Measurements from ENCODE around the gene ZFPM1.

ZFPM1 gene

DNA sequence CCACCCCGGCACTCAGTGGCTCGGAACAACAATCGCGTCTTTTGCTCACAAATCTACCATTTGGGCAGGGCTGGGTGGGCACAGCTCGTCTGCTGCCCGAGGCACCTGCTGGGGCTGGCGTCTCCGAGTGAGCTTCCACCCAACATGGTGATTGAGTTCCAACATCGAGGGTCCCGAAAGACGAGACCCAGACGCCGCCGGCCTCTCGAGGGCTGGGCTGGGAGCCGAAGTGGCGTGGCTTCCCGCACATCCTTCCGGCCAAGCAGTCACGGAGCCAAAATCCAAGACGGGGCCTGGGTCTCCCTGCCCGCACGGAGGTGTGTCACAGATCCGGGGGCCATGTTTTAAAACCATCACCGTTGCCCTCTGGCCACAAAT, 7.5 kb upstream of the ZFPM1 start (continued):
- no peak for TF ChIP-seq PATZ1 (CRISPR knock-in tag; IDR thresholded peaks at IDR 0.05; ENCODE audit: borderline replicate concordance)

GRCh38 chr16:88446061-88446460, 7.0 kb upstream of the ZFPM1 start:
- ATAC-seq: no peak

GRCh38 chr16:88446736-88447135, 6.3 kb upstream of the ZFPM1 start:
- ATAC-seq: no peak
- TF ChIP-seq, protein P1, sequence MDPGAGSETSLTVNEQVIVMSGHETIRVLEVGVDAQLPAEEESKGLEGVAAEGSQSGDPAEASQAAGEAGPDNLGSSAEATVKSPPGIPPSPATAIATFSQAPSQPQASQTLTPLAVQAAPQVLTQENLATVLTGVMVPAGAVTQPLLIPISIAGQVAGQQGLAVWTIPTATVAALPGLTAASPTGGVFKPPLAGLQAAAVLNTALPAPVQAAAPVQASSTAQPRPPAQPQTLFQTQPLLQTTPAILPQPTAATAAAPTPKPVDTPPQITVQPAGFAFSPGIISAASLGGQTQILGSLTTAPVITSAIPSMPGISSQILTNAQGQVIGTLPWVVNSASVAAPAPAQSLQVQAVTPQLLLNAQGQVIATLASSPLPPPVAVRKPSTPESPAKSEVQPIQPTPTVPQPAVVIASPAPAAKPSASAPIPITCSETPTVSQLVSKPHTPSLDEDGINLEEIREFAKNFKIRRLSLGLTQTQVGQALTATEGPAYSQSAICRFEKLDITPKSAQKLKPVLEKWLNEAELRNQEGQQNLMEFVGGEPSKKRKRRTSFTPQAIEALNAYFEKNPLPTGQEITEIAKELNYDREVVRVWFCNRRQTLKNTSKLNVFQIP (CRISPR knock-in tag; IDR thresholded peaks at IDR 0.05; ENCODE audit: borderline replicate concordance, low read depth): no peak
- no peak for TF ChIP-seq GLIS3 (CRISPR knock-in tag; IDR thresholded peaks at IDR 0.05)

More at GRCh38 chr16:88446061-88446460, 7.0 kb upstream of the ZFPM1 start:
- TF ChIP-seq ZFP3 (CRISPR knock-in tag; IDR thresholded peaks at IDR 0.05) (no peak), ZNF8 (CRISPR knock-in tag; IDR thresholded peaks at IDR 0.05) (no peak), GLIS3 (CRISPR knock-in tag; IDR thresholded peaks at IDR 0.05) (no peak), TOX (CRISPR knock-in tag; IDR thresholded peaks at IDR 0.05; ENCODE audit: borderline replicate concordance) (no peak), BACH2 (CRISPR knock-in tag; IDR thresholded peaks at IDR 0.05; ENCODE audit: borderline replicate concordance) (no peak), RARB (CRISPR knock-in tag; IDR thresholded peaks at IDR 0.05) (no peak)

GRCh38 chr16:88447881-88448280, 5.2 kb upstream of the ZFPM1 start:
- TF ChIP-seq ZFP30 (CRISPR knock-in tag; IDR thresholded peaks at IDR 0.05) (no peak), BACH2 (CRISPR knock-in tag; IDR thresholded peaks at IDR 0.05; ENCODE audit: borderline replicate concordance) (no peak), ZNF565 (CRISPR knock-in tag; conservative IDR thresholded peaks at IDR 0.05; ENCODE audit: low read depth) (no peak), SNAI2 (CRISPR knock-in tag; IDR thresholded peaks at IDR 0.05) (no peak), TOX (CRISPR knock-in tag; IDR thresholded peaks at IDR 0.05; ENCODE audit: borderline replicate concordance) (no peak), ZNF70 (CRISPR knock-in tag; IDR thresholded peaks at IDR 0.05) (no peak), PATZ1 (CRISPR knock-in tag; IDR thresholded peaks at IDR 0.05; ENCODE audit: borderline replicate concordance) (no peak), CSDC2 (CRISPR knock-in tag; IDR thresholded peaks at IDR 0.05) (no peak), TCF4 (CRISPR knock-in tag; IDR thresholded peaks at IDR 0.05; ENCODE audit: borderline replicate concordance) (no peak), ARNTL (CRISPR knock-in tag; IDR thresholded peaks at IDR 0.05; ENCODE audit: borderline replicate concordance, low read depth) (no peak), ZFP3 (CRISPR knock-in tag; IDR thresholded peaks at IDR 0.05) (no peak), PPARA (CRISPR knock-in tag; IDR thresholded peaks at IDR 0.05; ENCODE audit: borderline replicate concordance) (no peak), ZNF8 (CRISPR knock-in tag; IDR thresholded peaks at IDR 0.05) (no peak), ISL1 (CRISPR knock-in tag; IDR thresholded peaks at IDR 0.05) (no peak), OSR1 (CRISPR knock-in tag; IDR thresholded peaks at IDR 0.05) (no peak)
- TF ChIP-seq, protein P2, sequence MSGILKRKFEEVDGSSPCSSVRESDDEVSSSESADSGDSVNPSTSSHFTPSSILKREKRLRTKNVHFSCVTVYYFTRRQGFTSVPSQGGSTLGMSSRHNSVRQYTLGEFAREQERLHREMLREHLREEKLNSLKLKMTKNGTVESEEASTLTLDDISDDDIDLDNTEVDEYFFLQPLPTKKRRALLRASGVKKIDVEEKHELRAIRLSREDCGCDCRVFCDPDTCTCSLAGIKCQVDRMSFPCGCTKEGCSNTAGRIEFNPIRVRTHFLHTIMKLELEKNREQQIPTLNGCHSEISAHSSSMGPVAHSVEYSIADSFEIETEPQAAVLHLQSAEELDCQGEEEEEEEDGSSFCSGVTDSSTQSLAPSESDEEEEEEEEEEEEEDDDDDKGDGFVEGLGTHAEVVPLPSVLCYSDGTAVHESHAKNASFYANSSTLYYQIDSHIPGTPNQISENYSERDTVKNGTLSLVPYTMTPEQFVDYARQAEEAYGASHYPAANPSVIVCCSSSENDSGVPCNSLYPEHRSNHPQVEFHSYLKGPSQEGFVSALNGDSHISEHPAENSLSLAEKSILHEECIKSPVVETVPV (CRISPR knock-in tag; IDR thresholded peaks at IDR 0.05): no peak
- TF ChIP-seq, protein P3, sequence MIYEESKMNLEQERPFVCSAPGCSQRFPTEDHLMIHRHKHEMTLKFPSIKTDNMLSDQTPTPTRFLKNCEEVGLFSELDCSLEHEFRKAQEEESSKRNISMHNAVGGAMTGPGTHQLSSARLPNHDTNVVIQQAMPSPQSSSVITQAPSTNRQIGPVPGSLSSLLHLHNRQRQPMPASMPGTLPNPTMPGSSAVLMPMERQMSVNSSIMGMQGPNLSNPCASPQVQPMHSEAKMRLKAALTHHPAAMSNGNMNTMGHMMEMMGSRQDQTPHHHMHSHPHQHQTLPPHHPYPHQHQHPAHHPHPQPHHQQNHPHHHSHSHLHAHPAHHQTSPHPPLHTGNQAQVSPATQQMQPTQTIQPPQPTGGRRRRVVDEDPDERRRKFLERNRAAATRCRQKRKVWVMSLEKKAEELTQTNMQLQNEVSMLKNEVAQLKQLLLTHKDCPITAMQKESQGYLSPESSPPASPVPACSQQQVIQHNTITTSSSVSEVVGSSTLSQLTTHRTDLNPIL (CRISPR knock-in tag; IDR thresholded peaks at IDR 0.05; ENCODE audit: low read depth): no peak
- TF ChIP-seq, protein P4, sequence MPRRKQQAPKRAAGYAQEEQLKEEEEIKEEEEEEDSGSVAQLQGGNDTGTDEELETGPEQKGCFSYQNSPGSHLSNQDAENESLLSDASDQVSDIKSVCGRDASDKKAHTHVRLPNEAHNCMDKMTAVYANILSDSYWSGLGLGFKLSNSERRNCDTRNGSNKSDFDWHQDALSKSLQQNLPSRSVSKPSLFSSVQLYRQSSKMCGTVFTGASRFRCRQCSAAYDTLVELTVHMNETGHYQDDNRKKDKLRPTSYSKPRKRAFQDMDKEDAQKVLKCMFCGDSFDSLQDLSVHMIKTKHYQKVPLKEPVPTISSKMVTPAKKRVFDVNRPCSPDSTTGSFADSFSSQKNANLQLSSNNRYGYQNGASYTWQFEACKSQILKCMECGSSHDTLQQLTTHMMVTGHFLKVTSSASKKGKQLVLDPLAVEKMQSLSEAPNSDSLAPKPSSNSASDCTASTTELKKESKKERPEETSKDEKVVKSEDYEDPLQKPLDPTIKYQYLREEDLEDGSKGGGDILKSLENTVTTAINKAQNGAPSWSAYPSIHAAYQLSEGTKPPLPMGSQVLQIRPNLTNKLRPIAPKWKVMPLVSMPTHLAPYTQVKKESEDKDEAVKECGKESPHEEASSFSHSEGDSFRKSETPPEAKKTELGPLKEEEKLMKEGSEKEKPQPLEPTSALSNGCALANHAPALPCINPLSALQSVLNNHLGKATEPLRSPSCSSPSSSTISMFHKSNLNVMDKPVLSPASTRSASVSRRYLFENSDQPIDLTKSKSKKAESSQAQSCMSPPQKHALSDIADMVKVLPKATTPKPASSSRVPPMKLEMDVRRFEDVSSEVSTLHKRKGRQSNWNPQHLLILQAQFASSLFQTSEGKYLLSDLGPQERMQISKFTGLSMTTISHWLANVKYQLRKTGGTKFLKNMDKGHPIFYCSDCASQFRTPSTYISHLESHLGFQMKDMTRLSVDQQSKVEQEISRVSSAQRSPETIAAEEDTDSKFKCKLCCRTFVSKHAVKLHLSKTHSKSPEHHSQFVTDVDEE (CRISPR knock-in tag; IDR thresholded peaks at IDR 0.05): no peak
- TF ChIP-seq, protein P1 (CRISPR knock-in tag; IDR thresholded peaks at IDR 0.05; ENCODE audit: borderline replicate concordance, low read depth): no peak
- ATAC-seq: no peak
